HG02759 (cell line): ENCODE results near the gene CCDC85B.
"Not testable (repeated sequence)": the region's sequence is repeated elsewhere in the genome, so short reads cannot be mapped to it uniquely, and the experiment has no call there.

ENCODE experiments used
- ATAC-seq: cut with Tn5 transposase; IDR thresholded peaks from one replicate; pipeline ENCODE4 v1.9.1; 2021; ENCODE audit warnings: mild to moderate bottlenecking, moderate library complexity; ENCODE audit not compliant: unreplicated experiment

Gene CCDC85B

GRCh38 chr11:65885808-65886536 lies 4.5 kb upstream of the CCDC85B start:
- ATAC-seq = no peak

GRCh38 chr11:65886826-65887722 lies 3.4 kb upstream of the CCDC85B start:
- no peak for ATAC-seq

GRCh38 chr11:65887723-65888162 lies 2.7 kb upstream of the CCDC85B start:
- ATAC-seq = peak; percentile 3

- ATAC-seq = peak; percentile 55
These were observed 2.2 kb upstream of the CCDC85B start, which contains the start of gene FIBP for GRCh38 chr11:65888163-65888814. FIBP (minus strand) TSS chr11:65888471; CDS start chr11:65888418, 53 bp downstream.

GRCh38 chr11:65891219-65892136 lies 1.0 kb downstream of the CCDC85B start:
- no peak for ATAC-seq

- not testable (repeated sequence) for ATAC-seq
These were observed 1.7 kb downstream of the CCDC85B start for GRCh38 chr11:65892137-65892540.

GRCh38 chr11:65892661-65893317 lies 2.3 kb downstream of the CCDC85B start:
- no peak for ATAC-seq

- ATAC-seq = no peak
These were observed 3.6 kb downstream of the CCDC85B start for GRCh38 chr11:65894034-65894591.

GRCh38 chr11:65895482-65895981 lies 5.1 kb downstream of the CCDC85B start:
- no peak for ATAC-seq

GRCh38 chr11:65896034-65896999 lies 5.8 kb downstream of the CCDC85B start:
- ATAC-seq = no peak

- no peak for ATAC-seq
These were observed 6.6 kb downstream of the CCDC85B start for GRCh38 chr11:65897020-65897471.

GRCh38 chr11:65898656-65899355 lies 8.3 kb downstream of the CCDC85B start:
- ATAC-seq = no peak

GRCh38 chr11:65899356-65900124 lies 9.1 kb downstream of the CCDC85B start:
- no peak for ATAC-seq

GRCh38 chr11:65900125-65900898 lies 9.8 kb downstream of the CCDC85B start, which contains the start of gene FOSL1:
FOSL1 (minus strand) TSS chr11:65900388; CDS start chr11:65900339, 49 bp downstream.
- ATAC-seq = peak; percentile 79

GRCh38 chr11:65900899-65901180 lies 10.4 kb downstream of the CCDC85B start:
- no peak for ATAC-seq

- ATAC-seq = no peak
These were observed 12.6 kb downstream of the CCDC85B start for GRCh38 chr11:65903068-65903481.
